GM18858 (cell line): ENCODE data around the gene PSMA5.
"Not testable (repeated sequence)": the region's sequence is repeated elsewhere in the genome, so short reads cannot be mapped to it uniquely, and the experiment has no call there.

Experiments used
- ATAC-seq: cut with Tn5 transposase; IDR thresholded peaks from one replicate; pipeline ENCODE4 v1.9.1; 2021; ENCODE audit not compliant: unreplicated experiment

Gene PSMA5

DNA sequence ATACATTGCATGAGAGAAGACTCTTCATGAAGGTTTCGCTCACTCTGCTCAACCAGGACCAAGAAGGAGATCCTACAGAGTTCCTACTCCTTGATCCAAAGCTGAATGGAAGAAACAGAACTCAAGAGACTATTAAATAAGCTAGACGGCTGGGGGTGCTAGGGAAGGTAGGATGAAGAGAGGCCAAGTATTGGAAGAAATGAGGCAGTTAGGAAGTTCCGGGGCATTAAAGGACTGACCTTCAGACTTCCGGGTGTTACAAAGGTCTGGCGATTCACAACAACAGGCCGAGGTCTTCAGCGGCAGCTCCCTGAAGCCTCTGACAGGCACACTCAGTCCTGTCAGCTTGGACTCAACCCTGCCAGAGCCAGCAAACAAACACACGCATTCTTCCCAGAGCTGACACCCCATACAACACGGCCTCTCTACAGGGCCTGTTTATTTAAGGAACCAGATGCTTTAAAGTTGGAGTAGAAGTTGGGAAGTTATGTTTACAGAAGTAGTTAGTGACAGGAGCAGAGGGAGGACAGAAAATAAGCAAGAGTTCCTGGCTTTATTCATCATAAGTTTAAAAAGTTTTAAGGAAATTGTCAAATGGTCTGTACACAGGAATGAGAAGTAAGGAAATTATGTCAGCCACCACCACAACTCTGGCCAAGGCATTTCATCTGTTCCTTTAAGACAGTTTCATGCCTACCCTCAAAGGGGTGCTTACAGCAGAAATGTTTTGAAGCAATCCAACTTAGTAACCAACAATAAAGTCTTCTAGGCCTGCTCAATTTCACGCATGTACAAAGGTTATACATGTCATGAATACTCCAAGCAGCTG is 33.2 kb downstream of the PSMA5 start:
- no peak for ATAC-seq

DNA sequence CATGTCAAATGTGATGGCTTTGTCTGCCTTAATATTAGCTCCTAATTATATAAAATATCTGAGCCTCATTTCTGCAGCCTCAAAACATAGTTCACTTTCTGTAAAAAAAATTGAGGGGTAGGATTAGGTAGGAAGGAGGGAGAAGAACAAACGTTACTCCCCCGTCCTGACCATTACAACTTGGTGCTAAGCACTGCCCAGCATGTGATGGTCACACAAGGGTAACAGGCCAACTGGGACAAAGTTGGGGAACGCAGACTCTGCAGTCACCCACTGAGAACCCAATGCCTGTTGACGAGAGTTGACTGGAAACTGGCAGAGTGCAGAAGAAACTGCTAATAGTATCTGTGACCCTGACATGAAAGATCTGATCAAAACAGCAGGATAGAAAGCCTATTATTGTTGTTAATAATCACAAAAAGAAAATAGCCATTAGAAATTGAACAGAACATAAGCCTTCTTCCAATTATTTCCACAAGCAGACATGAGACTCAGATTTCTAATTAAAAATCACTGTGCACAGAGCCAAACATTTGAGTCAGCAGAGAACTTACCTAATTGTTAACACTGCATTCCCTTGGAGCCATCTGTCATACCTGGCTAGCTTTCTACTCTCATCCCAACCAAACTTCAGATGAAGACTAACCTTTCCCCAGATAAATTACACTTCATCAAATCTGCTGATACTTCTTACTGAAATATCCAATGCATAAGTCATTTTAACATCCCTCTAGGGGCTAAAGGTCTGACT is 34.0 kb downstream of the PSMA5 start:
- ATAC-seq: peak; percentile 10

DNA sequence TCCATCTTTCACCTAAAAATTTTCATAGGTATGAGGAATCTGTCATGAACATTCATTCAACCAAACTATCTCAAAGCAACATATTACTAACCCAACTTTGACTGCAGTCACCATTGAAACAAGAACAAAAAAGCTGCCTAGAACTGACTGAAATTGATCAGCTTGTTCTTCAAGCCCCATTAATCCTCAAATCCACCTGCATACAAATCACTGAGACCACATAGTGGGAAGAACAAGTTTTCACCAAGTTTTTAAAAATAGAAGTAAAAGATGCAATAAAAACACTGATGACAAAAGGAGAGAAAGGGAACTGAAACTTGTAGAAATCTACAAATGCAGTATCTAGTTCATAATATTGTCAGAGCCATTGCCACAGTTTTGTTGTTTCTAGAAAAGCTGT is 34.6 kb downstream of the PSMA5 start:
- ATAC-seq: peak; percentile 84

DNA sequence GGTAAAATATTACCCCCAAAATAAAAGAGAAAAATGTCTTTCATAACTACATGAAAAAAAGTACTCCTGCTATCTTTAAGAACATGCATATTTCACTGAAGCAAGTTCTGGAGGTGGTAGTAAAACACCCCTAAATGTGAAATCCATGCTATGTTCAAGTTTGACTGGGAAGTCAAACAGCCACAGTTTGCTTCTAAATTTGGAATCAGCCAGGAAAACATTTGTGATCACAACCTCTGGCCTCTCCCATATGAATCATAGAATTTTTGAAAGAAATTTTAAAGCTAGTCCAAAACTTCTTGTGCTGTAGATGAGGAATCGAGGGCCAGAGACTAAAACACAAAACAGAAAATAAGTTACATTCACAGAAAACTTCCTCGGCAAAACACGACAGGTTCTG is 35.1 kb downstream of the PSMA5 start:
- ATAC-seq: no peak

DNA sequence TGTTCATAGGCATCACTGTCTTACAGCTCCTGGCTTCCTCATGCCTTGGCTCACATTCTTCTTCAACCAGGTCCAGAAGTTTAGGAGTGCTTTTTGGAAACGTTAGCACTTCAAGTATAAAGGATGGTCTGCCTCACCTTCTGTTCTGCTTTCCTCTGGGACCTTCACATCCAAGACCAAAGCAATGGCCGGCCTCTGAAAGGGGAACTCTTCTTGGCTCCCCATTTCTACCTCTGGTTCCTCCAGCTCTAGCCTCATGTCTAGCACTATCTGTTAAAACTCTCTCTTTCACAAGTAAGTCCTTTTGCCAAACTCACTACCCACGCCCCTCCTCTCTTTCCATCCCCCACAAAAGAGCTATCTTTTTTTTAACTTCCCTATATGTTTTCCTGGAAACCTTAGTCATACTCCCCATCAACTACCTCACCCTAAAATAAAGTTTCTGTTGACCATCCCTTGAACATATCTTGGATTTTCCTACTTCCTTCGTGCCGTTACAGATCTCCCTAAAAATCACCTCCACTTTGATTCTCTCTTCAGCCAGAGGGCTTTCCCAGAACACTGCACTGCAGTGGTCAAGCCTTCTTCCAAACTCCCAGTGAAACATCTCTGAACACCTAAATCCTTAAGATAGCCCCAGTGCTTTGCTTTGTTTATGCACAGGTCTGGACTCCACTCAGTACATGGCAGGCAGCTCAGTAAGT is 36.5 kb downstream of the PSMA5 start:
- no peak for ATAC-seq

DNA sequence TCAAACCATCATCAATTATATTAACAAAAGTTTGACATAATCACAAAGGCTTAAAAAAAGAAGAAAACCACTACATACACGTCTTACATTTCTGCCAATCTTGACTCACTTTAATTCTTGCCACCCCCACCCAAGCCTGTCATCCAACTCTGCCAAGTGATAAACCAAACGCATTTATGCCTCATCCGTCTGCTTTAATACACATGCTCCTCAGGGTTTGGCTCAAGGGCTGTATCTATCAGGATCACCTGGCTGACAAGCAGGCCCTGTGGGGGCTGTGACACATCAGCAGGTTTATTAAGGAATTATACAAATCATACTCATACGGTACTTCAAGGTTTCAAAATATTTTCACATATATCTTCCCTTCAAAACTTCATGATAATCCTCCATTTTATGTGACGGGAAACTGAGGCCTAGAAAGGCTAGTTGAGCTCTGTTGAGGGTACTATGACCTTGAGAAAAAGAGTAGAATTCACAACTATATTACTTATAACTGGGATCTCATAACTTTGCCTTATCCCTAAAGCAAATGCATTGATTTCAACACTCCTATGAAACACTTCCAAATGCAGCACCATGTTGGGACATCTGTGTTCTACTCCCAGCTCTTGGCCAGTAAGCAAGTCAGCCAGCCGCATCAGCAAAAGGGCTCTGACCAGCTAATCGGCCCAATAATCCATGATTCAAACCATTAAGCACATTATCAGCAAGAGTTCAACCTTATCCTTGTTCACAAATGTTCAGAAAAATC is 37.2 kb downstream of the PSMA5 start:
- no peak for ATAC-seq

DNA sequence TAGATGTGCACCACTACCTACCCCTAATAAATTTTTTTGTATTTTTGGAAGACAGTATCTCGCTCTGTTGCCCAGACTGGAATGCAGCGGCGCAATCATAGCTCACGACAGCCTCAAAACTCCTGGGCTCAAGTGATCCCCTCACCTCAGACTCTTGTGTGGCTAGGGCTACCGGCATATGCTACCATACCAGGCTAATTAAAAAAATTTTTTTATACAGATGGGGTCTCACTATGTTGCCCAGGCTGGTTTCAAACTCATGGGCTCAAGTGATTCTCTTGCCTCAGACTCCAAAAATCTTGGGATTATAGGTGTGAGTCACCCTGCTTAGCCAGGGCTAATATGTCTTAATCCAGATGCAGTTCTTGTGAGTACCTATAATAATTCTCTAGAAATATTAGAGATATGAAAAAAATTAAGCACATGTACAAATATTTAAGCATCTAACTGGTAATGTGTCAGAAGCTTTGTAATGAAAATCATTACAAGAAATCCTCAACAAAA is 38.0 kb downstream of the PSMA5 start:
- no peak for ATAC-seq

DNA sequence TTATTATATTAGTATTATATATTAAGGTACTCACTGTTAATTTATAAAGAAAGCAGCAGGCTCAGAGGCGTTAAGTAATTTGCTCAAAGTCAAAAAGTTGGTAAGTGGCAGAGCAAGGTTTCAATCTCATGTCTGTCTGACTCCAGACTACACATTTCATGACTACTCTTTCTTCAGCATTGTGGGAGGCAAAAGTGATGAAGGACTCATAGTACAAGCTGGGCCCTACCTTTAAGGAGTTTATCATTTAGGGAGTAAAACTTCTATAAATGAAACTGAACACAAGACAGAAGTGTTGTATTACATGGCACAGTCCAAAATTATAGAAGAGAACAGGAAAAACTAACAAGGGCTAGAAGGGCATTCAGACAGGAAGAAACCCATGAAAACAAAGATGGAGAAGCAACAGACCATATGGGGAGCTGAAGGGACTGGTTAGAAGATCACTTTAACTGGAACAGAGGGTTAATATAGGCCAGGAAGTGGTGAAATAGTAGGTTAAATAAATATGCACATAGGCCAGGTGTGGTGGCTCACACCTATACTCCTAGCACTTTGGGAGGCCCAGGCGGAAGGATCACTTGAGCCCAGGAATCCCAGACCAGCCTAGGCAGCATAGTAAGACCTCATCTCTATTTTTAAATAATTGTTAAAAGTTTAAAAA is 40.1 kb downstream of the PSMA5 start:
- no peak for ATAC-seq

DNA sequence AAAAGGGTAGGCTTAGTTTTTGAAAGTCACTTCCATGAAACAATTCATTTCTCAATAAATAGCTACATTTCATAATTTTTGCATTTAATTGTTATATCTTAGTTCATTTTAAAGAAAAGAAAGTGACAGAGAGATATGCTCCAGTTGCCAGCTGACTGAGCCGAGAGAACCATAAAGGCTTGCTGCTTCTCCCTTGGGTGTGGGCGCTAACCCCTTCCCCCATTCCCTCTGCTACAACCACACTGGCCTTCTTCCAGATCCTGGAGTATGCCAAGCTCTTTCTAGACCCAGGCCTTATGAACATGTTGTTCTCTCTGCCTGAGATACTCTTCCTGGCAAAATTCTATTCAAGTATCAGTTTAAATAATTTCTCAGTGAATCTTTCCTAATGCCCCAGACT is 40.8 kb downstream of the PSMA5 start:
- no peak for ATAC-seq

DNA sequence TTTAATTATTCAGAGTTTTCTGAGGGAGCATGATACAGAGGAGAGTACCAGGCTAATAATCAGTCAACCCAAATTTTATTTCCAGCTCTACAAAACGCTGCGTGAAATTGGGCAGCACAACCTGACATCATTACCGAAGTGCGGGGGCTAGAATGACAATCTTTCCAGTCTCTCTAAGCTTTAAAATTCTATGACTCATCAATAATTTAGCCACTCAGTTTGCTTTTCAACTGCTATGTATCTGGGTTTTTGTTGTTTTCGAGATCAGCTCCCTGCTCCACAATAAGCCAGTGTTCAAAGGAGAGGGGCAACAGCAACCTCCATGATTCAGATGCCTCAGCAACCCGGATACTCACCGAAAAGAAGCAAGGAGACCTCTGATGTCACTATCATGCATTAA is 42.4 kb downstream of the PSMA5 start:
- no peak for ATAC-seq

DNA sequence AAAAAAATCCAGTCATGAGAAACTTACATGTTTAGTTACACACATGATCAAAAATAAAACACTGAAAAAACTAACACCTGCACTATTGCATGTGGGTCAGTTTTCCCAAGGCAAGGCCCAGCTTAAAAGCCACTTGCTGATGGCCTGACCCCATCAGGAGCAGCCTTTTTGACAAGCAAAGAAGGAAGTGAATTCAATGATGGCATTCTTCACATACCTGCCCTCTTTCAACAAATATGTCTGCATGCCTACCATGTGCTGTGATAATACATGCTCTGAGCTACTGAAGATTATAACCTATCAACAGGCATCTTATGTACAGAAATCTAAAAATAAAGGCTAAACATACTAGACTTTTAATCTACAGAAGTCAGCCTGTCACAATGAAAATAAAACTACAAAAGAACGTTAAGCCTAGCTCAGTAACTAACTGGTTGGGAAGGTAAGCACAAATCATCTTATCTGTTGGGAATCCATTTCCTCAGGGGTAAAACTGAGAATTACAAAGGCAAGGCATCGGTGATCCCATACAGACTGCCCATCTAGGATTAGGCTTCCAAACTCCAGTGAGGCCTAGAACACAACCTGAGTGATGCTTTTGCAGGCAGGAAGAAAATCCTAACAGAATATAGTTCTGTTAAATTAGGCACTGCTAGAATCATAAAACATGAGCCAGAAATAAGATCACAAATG is 43.0 kb downstream of the PSMA5 start:
- no peak for ATAC-seq

DNA sequence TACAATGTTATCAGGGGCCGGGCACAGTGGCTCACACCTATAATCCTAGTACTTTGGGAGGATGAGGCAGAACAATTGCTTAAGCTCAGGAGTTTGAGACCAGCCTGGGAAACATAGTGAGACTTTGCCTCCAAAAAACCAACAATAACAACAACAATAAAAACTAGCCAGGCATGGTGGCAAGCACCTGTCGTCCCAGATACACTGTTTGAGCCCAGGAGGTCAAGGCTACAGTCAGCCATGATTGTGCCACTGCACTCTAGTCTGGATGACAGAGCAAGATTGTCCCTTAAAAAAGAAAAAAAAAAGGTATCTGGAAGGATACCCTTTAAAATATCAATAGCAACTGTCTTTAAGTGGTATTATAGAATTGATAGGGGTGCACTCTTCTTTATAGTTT is 44.7 kb downstream of the PSMA5 start:
- no peak for ATAC-seq

DNA sequence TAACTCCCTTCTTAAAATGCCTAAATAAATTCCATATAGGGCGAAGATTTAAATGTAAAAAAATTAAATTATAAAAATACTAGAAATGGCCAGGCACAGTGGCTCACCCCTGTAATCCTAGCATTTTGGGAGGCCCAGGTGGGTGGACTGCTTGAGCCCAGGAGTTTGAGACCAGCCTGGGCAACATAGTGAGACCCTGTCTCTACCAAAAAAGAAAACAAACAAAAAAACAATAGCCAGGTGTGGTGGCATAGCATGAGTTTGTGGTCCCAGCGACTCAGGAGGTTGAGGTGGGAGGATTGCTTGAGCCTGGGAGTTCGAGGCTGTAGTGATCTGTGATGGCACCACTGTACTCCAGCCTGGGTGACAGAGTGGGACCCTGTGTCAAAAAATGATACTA is 46.3 kb downstream of the PSMA5 start:
- ATAC-seq: no peak

DNA sequence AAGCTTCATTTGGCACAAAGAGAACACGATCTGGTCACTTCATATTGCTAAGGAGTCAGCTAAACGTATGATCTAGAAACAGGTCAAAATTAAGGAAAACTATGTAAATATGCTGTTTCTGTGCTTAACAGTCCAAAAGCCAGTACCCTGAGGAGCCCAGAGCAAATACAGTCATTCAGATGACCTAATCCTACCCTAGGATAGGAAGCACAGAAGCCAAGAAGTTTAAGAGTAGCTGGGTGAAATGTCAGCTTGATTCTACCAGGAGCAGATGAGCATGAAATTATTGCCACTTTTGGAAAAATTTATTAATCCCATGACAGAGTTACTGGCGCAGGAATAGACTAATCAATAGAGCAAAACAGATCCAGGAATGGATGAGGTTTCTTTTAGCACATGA is 46.8 kb downstream of the PSMA5 start:
- no peak for ATAC-seq

DNA sequence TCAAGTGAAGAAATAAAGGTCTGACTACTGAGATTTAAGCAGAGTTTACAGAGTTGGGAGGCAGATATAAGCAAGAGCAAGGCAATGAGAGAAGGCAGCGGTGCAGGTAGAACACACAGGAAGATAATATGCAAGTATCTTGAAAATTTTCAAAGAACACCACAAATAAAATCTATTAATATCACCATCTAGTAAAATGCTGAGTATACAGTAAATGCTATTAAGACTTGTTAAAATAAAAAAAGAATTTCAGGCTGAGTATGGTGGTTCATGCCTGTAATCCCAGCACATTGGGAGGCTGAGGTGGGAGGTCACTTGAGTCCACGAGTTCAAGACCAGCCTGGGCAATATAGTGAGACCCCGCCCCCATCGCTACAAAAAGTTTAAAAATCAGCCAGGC is 48.5 kb downstream of the PSMA5 start:
- no peak for ATAC-seq

DNA sequence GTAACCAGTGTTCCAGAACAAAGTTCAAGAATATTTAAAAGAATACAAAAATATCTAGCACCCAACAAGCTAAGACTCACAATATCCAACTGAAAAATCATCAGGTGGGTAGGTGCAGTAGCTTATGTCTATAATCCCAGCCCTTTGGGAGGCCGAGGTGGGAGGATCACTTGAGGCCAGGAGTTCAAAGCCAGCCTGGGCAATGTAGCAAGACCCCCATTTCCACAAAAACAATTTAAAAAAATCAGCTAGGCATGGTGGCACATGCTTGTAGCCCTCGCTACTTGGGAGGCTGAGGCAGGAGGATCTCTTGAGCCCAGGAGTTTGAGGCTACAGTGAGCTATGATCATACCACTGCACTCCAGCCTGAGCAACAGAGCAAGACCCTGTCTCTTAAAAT is 52.6 kb downstream of the PSMA5 start:
- ATAC-seq: not testable (repeated sequence)

DNA sequence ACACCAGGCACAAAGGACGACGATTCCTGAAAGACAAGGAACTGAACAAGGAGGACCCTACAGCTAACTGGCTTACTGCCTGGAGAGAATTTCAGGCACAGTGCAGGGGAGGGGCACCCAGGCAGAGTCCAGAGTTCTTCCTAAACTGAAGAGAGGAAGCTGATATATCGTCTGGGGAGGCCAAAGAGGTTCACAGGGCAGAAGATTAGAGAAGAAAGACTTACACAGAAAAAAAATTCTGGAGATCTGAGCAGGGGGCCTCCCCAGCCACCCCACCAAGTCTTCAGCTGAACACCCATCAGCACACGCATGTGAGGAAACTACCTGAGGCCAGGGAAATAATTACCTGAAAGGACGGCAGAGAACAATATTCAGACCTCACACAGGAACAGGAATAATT is 53.1 kb downstream of the PSMA5 start:
- ATAC-seq: no peak

DNA sequence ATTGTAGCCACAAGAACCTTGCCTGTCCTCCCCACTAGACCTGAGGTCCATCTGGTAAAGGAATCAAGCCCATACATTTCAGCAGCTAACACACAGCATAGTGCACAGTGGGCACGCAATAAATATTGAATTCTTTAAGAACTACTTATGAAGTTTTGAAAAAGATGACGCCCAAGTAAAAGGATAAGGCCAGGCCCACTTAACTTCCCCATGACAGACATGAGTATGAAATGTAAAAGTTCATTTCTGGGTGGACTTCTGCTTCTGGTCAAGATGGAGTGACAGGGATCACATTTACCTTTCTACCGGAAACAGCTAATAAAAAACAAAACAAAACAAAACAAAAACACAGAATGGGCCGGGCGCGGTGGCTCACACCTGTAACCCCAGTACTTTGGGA is 54.0 kb downstream of the PSMA5 start:
- no peak for ATAC-seq

DNA sequence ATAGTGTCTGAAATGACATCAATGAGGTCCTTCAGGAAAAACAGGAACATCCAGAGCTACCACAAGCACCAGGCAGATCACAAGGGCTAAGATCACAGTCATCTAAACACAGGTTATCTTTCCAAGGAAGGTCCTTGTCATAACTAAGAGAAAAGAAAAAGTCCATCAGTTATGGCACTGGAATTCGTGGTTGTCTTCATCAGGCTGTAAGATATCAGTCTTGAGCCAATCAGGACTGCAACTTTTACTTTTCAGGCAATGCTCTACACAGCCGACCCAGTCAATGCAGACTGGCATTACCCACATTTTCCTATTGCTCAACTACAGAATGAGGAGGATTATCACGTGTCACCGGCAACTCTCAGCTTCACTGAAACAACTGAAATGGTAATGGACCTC is 54.9 kb downstream of the PSMA5 start:
- ATAC-seq: no peak
